ENCODE measurements around the gene HOXA9.

The HOXA9 gene

DNA sequence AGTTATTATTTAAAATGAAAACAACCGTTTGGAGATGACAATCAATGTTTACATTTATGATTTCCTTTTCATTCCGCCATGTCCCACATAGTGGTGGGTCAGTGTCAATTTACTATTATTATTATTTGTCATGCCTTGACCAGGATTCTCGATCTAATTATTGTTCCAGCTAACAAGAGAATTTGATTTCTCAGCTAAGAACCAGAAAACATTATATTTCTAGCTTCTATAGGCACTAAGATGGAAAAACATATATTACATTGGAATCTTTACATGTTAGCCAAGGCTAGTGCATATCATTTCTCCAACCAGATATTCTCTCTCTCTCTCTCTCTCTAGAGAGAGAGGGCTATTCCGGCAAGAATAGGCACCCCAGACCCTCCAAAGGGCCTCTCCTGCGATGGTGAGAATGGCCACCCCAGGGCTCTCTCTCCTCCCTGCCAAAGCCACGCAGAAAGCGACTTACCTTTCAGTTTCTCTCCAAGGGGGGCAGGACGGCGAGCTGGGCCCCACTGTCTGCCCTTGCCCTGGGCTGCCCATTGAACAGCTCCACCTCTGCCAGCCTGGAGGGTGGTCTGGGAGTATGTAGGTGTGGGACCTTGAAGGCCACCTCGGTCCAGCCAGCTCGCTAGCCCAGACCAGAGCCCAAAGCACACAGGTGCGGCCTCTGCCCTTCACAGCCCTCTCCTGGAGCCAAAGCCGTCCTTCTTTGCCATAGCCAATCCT is 15.3 kb downstream of the HOXA9 start:
- no peaks in the 10 kb centered on the region for H3K4me1 ChIP-seq (ENCODE audit: control insufficient read depth in 2 of 2, insufficient read depth in 1 of 2, low read depth in 1 of 2, low read length in 2 of 2)
- no peak overlapping the region for H3K4ac ChIP-seq (ENCODE audit: low read length)
- H3K4me2 ChIP-seq (ENCODE audit: insufficient read depth, low read length, poor library complexity, severe bottlenecking): no peak overlapping the region
- WGBS, 2 donors (ENCODE audit: extremely low coverage in 2 of 2, insufficient read length in 2 of 2, insufficient replicate concordance in 1 of 2): no CpG with 5 or more reads among the region's 13 CpGs
- H3K23ac ChIP-seq (ENCODE audit: low read depth, low read length, poor library complexity): peak overlapping the region; percentile 73
- DNase-seq (ENCODE audit: low spot score): no peak
- no peak overlapping the region for H2BK120ac ChIP-seq (ENCODE audit: low read depth, low read length)
- H3K27ac ChIP-seq (replicated peaks; ENCODE audit: low read length): no peak overlapping the region
- H2AFZ ChIP-seq (ENCODE audit: low read length): peak overlapping the region; percentile 86
- H3K18ac ChIP-seq (ENCODE audit: low read length): no peak overlapping the region
- H3K27me3 ChIP-seq (ENCODE audit: control insufficient read depth in 3 of 3, insufficient read depth in 3 of 3, low read depth in 1 of 3, low read length in 3 of 3): peaks cover 78 to 99% (median 99%) of the 10 kb centered on the region in 3 experiments
- H4K8ac ChIP-seq (ENCODE audit: low read depth, low read length): no peak overlapping the region
- H2BK12ac ChIP-seq (ENCODE audit: low read length): no peak overlapping the region
- no peak overlapping the region for H4K91ac ChIP-seq (ENCODE audit: low read depth, low read length, poor library complexity)
- H2BK15ac ChIP-seq (ENCODE audit: low read length): no peak overlapping the region
- H3K4me3 ChIP-seq (ENCODE audit: low read length in 2 of 2): peak overlapping the region in 1 of 2 donors; percentile 32
- H2BK5ac ChIP-seq (ENCODE audit: low read length): no peak overlapping the region
- no peak overlapping the region for H2AK5ac ChIP-seq (ENCODE audit: low read depth, low read length)
- H3K9me3 ChIP-seq (replicated peaks in 1 of 2; ENCODE audit: control insufficient read depth in 2 of 2, insufficient read depth in 1 of 2, low read depth in 1 of 2, low read length in 2 of 2): peaks cover 3 to 32% of the 10 kb centered on the region in 2 donors
- H3K14ac ChIP-seq (ENCODE audit: low read length): no peak overlapping the region
- H3K9ac ChIP-seq (ENCODE audit: low read depth, low read length, poor library complexity): no peak overlapping the region
- no peaks in the 10 kb centered on the region for H3K36me3 ChIP-seq (replicated peaks in 1 of 2; ENCODE audit: control insufficient read depth in 2 of 2, insufficient read depth in 2 of 2, low read length in 2 of 2)
- H3K79me1 ChIP-seq (ENCODE audit: low read depth, low read length): no peaks in the 10 kb centered on the region

DNA sequence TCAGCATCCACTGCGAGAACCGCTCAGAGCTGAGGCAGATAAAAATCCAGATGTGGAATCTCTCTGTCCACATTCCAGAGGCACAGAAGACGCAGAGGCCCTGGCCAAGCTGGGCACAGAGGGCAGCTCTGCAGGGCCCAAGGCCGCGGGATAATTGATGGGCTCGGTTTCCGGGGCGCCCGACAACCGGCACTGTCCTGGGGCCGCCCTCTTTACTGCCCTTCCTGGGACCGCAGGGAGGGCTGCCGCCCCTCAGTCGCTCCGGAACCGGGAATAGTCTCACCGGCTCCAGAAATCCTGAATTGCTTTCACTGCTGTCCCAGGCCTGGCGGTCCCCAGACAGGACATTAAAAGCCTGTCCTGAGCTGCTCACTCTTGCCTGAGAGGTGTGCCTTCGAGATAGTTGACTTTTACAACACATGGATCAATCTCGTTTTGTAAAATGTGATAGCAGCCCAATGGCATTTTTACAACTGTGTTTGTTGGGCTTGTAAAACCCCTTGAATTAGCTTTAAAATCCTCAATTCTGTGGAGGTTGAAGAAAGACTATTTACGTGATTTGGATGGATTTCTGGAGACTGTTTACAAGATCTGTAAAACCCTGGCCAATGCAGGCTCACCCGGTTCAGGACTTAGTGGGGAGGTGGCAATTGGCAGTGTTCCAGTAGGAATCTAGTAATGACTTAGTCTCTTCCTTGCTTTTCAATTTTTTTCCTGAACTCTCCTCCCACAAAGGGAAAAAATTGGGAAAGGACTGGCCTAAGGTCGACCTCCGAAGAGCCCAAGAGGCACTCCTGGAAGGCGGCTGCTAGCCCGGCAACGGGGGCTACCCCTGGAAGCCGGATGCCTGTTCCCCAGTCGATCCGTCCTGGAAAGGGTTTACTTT is 16.3 kb downstream of the HOXA9 start:
- H4K8ac ChIP-seq (ENCODE audit: low read depth, low read length): peak overlapping the region; percentile 1
- no peak overlapping the region for H2BK120ac ChIP-seq (ENCODE audit: low read depth, low read length)
- H3K27me3 ChIP-seq (ENCODE audit: control insufficient read depth in 3 of 3, insufficient read depth in 3 of 3, low read depth in 1 of 3, low read length in 3 of 3): peaks cover 75 to 99% (median 99%) of the 10 kb centered on the region in 3 experiments
- H3K4me3 ChIP-seq (ENCODE audit: low read length in 2 of 2): no peak overlapping the region
- H3K4ac ChIP-seq (ENCODE audit: low read length): no peak overlapping the region
- H3K9me3 ChIP-seq (replicated peaks in 1 of 2; ENCODE audit: control insufficient read depth in 2 of 2, insufficient read depth in 1 of 2, low read depth in 1 of 2, low read length in 2 of 2): peaks cover 3 to 34% of the 10 kb centered on the region in 2 donors
- H3K4me2 ChIP-seq (ENCODE audit: insufficient read depth, low read length, poor library complexity, severe bottlenecking): no peak overlapping the region
- H3K4me1 ChIP-seq (ENCODE audit: control insufficient read depth in 2 of 2, insufficient read depth in 1 of 2, low read depth in 1 of 2, low read length in 2 of 2): no peaks in the 10 kb centered on the region
- no peak overlapping the region for H2BK12ac ChIP-seq (ENCODE audit: low read length)
- no peak overlapping the region for H4K91ac ChIP-seq (ENCODE audit: low read depth, low read length, poor library complexity)
- H3K14ac ChIP-seq (ENCODE audit: low read length): peak overlapping the region; percentile 27
- H2AK5ac ChIP-seq (ENCODE audit: low read depth, low read length): no peak overlapping the region
- no peak overlapping the region for H2BK5ac ChIP-seq (ENCODE audit: low read length)
- no peaks in the 10 kb centered on the region for H3K36me3 ChIP-seq (replicated peaks in 1 of 2; ENCODE audit: control insufficient read depth in 2 of 2, insufficient read depth in 2 of 2, low read length in 2 of 2)
- H3K79me1 ChIP-seq (ENCODE audit: low read depth, low read length): no peaks in the 10 kb centered on the region
- no CpG with 5 or more reads among the region's 30 CpGs for WGBS, 2 donors (ENCODE audit: extremely low coverage in 2 of 2, insufficient read length in 2 of 2, insufficient replicate concordance in 1 of 2)
- no peak overlapping the region for H3K27ac ChIP-seq (replicated peaks; ENCODE audit: low read length)
- H3K18ac ChIP-seq (ENCODE audit: low read length): no peak overlapping the region
- H3K9ac ChIP-seq (ENCODE audit: low read depth, low read length, poor library complexity): no peak overlapping the region
- no peak for DNase-seq (ENCODE audit: low spot score)
- no peak overlapping the region for H2AFZ ChIP-seq (ENCODE audit: low read length)
- no peak overlapping the region for H3K23ac ChIP-seq (ENCODE audit: low read depth, low read length, poor library complexity)
- no peak overlapping the region for H2BK15ac ChIP-seq (ENCODE audit: low read length)

DNA sequence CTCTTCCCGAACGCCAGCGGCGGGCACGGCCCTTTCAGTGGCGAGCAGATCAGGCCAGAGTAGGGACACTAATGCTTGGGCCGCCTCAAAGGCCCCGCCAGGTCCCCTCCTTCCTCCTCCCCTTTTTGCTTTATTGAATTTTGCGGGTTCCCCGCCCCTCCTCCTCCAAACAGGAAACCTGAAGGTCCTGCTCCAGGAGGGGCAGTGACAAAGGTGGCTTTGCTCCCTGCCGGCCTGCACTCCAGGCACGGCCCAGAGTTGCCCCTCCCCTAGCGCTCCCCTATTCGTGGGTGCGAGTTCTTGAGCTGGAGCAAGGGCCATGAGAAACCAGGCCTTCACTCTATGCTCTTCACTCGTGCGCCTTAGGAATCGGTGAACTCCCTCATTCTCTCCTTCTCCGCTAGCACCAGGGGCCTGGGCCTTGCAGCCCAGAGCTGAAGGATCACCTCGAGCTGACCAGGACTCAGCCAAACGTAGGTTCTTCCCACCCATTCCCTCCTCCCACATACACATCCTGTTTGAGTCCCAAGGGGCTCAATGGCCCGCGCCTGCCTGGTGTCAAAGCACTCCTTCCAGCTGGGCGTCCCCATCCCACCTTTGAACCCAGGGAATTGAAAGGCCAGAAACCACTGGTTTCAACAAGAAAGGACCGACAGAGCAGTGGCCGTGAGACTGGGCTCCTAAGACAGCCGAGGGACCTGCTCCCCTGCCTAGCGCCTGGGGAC is 17.1 kb downstream of the HOXA9 start:
- H3K4me3 ChIP-seq (ENCODE audit: low read length in 2 of 2): no peak overlapping the region
- DNase-seq (ENCODE audit: low spot score): no peak
- no peak overlapping the region for H2AK5ac ChIP-seq (ENCODE audit: low read depth, low read length)
- H3K14ac ChIP-seq (ENCODE audit: low read length): peak overlapping the region; percentile 27
- no CpG with 5 or more reads among the region's 28 CpGs for WGBS, 2 donors (ENCODE audit: extremely low coverage in 2 of 2, insufficient read length in 2 of 2, insufficient replicate concordance in 1 of 2)
- no peak overlapping the region for H3K18ac ChIP-seq (ENCODE audit: low read length)
- H2AFZ ChIP-seq (ENCODE audit: low read length): no peak overlapping the region
- peaks cover 3 to 32% of the 10 kb centered on the region in 2 donors for H3K9me3 ChIP-seq (replicated peaks in 1 of 2; ENCODE audit: control insufficient read depth in 2 of 2, insufficient read depth in 1 of 2, low read depth in 1 of 2, low read length in 2 of 2)
- no peaks in the 10 kb centered on the region for H3K36me3 ChIP-seq (replicated peaks in 1 of 2; ENCODE audit: control insufficient read depth in 2 of 2, insufficient read depth in 2 of 2, low read length in 2 of 2)
- H2BK12ac ChIP-seq (ENCODE audit: low read length): no peak overlapping the region
- H3K27ac ChIP-seq (replicated peaks; ENCODE audit: low read length): no peak overlapping the region
- H3K79me1 ChIP-seq (ENCODE audit: low read depth, low read length): no peaks in the 10 kb centered on the region
- H2BK15ac ChIP-seq (ENCODE audit: low read length): no peak overlapping the region
- no peak overlapping the region for H3K9ac ChIP-seq (ENCODE audit: low read depth, low read length, poor library complexity)
- H4K8ac ChIP-seq (ENCODE audit: low read depth, low read length): peak overlapping the region; percentile 1
- H2BK5ac ChIP-seq (ENCODE audit: low read length): no peak overlapping the region
- no peak overlapping the region for H3K4me2 ChIP-seq (ENCODE audit: insufficient read depth, low read length, poor library complexity, severe bottlenecking)
- no peak overlapping the region for H3K23ac ChIP-seq (ENCODE audit: low read depth, low read length, poor library complexity)
- H4K91ac ChIP-seq (ENCODE audit: low read depth, low read length, poor library complexity): no peak overlapping the region
- H3K4ac ChIP-seq (ENCODE audit: low read length): no peak overlapping the region
- no peaks in the 10 kb centered on the region for H3K4me1 ChIP-seq (ENCODE audit: control insufficient read depth in 2 of 2, insufficient read depth in 1 of 2, low read depth in 1 of 2, low read length in 2 of 2)
- H2BK120ac ChIP-seq (ENCODE audit: low read depth, low read length): no peak overlapping the region
- H3K27me3 ChIP-seq (ENCODE audit: control insufficient read depth in 3 of 3, insufficient read depth in 3 of 3, low read depth in 1 of 3, low read length in 3 of 3): peaks cover 72 to 99% (median 99%) of the 10 kb centered on the region in 3 experiments
